Measurements from ENCODE around the gene DNAJC15.
"Not testable (repeated sequence)": the region's sequence is repeated elsewhere in the genome, so short reads cannot be mapped to it uniquely, and the experiment has no call there.

The DNAJC15 gene

DNA sequence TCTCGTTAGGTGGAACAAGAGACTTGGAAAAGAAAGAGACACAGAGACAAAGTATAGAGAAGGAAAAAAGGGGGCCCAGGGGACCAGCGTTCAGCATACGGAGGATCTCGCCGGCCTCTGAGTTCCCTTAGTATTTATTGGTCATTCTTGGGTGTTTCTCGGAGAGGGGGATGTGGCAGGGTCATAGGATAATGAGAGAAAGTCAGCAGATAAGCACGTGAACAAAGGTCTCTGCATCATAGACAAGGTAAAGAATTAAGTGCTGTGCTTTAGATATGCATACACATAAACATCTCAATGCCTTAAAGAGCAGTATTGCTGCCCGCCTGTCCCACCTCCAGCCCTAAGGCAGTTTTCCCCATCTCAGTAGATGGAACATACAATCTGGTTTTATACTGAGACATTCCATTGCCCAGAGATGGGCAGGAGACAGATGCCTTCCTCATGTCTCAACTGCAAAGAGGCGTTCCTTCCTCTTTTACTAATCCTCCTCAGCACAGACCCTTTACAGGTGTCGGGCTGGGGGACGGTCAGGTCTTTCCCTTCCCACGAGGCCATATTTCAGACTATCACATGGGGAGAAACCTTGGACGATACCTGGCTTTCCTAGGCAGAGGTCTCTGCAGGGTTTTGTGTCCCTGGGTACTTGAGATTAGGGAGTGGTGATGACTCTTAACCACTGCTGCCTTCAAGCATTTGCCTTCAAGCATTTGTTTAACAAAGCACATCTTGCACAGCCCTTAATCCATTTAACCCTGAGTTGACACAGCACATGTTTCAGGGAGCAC, 17.4 kb downstream of the DNAJC15 start:
- DNase-seq = not testable (repeated sequence)

DNA sequence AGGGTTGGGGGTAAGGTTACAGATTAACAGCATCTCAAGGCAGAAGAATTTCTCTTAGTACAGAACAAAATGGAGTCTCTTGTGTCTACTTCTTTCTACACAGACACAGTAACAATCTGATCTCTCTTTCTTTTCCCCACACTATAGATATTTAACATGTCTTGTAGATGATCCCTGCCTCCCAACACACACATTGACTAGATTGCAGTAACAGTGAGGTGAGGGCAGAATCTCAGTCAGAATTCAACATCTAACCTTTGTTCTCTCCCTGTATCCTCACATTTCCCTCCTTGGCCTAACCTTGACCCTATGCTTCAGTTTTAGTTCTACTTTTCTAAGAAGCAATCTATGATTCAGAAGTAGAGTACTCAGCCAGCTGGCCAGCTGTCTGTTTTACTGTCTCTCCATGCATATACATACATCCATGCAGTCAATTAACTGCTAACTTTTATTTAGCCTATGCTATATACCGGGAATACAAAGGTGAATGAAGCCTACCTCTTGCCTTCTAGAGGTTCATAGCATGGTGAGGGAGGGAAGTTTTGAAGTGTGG, 18.1 kb downstream of the DNAJC15 start:
- intact Hi-C loops (cut with DNase I) = no loop called here
- no peak for DNase-seq

More for the DNA sequence above, 17.4 kb downstream of the DNAJC15 start:
- intact Hi-C loops (cut with DNase I) = not testable (repeated sequence)

DNA sequence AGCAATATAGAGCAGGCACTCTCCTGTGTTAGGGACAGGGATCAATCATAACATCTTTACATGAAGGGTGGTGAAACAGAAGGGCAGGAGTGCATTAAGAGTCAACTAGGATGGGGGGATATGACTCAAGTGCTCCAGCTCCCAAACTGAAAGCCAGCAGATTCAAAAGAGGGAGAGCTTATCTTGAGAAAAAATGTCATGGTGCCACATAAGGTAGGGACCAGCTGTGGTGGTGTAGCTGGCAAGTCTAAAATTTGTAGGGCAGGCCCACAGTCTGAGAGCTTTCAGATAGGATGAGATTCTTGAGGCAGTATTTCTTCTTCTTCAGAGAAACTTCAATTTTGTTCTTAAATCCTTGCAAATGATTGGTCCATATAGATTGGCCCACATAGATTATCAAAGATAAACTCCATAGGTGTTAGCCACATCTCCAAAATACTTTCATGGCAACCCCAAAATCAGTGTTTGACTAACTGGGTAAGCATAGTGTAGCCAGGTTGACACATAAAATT, 19.1 kb downstream of the DNAJC15 start:
- intact Hi-C loops (cut with DNase I) = no loop called here
- no peak for DNase-seq

DNA sequence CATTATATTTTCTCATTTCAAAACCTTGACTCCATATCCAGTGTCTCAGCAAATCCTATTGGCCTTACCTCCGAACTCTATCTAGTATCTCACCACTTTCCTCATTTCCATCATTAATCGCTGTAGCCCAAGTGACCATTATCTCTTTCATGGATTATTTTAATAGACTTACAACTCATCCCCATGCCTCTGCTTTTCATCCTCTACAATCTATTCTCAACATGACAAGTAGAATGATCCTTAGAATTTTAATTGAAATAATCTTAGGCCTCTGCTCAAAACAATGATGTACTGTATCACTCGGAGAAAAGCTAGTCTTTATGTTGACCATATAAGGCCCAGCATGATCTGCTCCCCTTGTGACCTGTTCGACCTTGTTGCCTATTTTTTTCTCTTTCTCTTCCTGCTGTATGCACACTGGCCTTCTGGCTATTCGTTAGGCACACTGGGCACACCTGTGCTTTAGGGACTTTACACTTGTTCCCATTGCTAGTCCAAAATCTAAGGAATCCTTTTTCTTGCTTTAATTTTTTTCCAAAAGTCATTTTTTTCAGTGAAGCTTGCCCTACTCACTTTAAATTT, 21.4 kb downstream of the DNAJC15 start:
- intact Hi-C loops (cut with DNase I) = no loop called here
- no peak for DNase-seq

DNA sequence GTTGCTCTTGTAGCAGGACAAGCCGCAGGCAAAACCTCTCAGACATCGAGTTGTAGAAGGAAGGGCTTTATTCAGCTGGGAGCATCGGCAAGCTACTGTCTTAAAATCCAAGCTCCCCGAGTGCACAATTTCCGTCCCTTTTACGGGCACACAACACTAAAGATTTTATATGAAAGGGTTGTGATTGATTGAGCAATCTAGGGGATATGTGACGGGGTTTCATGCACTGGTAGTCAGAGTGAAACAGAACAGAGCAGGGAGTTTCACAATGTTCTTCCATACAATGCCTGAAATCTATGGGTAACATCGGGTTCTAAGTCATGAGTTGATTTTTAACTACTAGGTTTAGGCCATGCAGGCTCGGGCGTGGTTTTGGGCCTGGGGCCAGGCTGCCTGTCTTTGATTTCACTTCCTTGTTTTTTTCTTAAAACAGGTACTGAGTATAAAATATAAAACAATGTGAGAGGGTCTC, 22.0 kb downstream of the DNAJC15 start:
- intact Hi-C loops (cut with DNase I) = not testable (repeated sequence)
- DNase-seq = peak in 6 of 42 donors; percentile 20 to 68 (median 34)

DNA sequence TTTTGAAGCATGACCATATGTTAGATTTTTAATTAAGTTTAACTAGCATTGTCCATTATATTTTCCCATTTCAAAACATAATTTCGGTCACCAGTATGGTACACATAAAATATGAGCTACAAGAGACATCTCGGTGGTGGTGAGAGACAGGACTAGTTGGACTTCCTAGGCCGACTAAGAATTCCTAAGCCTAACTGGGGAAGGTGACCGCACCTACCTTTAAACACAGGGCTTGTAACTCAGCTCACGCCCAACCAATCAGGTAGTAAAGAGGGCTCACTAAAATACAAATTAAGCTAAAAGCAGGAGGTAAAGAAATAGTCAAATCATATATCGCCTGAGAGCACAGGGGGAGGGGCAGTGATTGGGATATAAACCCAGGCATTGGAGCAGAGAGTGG, 22.9 kb downstream of the DNAJC15 start:
- no peak for DNase-seq
- intact Hi-C loops (cut with DNase I) = no loop called here

DNA sequence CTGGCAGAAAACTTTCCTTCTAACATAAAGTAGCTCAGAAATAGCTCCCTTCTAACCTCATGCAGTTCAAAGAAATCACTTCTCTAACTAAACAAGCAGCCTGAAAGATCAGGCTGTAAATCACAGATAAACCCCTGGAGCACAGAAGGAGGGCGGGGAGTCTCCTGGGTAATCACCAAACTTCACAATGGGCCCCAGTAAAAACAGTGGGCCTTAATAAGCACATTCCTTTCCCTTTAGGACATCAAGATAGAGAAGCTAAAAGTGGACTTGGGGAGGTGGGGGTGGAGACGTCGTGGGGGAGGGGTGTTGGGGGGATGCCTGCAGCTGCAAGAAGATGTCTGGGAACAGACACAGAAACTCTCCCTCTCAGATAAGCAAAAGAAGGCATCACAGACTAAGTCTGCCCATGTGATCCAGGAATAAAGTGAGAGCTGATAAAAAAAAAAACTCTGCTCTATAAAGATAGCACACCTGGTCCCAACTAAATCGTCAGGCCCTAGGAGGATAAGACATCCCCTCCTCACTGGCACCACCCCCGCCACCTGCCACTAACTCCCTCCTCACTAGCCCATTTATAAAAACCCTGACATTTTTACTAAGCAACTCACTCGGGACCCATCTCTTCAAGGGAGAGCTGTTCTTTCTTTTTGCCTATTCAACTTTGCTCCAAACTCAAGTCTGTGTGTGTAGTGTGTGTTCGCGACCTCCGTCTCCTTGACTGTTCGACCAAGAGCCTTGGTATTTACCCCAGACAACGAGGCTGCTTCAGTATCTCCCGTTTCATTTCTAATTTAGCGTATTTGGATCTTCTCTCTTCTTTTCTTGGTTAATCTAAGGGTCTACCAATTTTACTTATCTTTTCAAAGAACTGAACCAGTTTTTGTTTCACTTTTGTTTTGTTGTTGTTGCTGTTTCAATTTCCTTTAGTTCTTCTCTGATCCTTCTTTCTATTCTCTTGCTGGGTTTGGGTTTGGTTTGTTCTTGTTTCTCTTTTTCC, 31.7 kb downstream of the DNAJC15 start:
- no peak for DNase-seq

DNA sequence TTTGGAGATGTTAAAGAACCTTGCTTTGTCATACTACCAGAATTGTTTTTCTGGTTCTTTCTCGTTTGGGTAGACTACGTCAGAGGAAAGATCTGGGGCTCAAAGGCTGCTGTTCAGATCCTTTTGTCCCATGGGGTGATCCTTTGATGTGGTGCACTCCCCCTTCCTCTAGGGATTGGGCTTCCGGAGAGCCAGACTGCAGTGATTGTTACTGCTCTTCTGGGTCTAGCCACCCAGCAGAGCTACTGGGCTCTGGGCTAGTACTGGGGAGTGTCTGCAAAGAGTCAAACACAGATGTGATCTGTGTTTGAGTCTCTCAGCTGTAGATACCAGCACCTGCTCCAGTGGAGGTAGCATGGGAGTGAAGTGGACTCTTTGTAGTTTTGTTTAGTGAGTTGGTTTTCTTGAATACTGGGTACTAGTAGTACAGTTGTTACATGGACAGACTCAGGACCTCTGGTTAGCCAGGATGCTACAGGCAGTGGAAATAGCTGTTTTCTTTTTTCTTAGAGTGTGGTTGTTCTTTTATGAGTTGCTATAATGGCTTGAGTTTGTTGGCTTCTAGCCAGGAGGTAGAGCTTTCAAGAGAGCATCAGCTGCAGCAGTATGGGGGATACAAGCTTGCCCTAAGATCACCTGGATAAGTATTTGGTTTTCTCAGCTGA, 34.4 kb downstream of the DNAJC15 start:
- DNase-seq = peak in 1 of 42 donors; percentile 17

More for the DNA sequence above, 31.7 kb downstream of the DNAJC15 start:
- intact Hi-C loops (cut with DNase I) = no loop called here

DNA sequence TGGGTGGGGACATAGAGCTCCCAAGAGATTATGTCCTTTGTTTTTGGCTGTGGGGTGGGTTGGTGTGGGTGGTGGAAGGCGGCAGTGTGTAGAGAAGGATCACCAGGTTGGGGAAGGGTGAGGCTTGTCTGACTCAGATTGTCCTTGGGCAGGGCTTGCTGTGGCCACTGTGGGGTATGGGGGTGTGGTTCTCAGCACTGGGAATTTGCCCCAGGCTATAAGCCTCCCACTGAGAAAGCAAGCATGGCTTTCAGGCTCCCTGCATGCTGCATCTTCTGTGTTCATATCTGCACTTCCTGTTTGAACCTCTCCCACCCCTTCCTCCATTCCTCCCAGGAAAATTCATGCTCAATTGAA, 34.9 kb downstream of the DNAJC15 start:
- no peak for DNase-seq
- intact Hi-C loops (cut with DNase I) = no loop called here

More for the DNA sequence above, 34.4 kb downstream of the DNAJC15 start:
- intact Hi-C loops (cut with DNase I) = no loop called here

DNA sequence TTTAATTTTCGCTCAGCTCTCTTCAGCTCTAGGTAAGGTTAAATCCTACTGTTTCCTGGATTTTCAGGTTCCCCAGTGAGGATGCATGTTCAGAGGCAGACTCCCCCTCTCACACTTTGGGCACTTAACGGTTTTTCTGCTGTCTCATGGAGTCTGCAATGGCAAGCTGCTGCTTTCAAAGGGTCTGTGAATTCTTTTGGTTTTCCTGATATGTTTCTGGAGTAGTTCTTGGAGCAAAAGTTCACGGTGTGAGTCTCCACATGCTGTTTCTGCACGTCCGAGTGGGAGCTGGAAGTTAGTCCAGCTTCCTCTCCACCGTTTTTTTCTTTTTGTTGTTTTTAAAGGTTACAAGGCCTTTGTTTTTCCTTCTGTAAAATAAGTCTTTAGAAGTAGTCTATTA, 35.4 kb downstream of the DNAJC15 start:
- no peak for DNase-seq
- intact Hi-C loops (cut with DNase I) = no loop called here

DNA sequence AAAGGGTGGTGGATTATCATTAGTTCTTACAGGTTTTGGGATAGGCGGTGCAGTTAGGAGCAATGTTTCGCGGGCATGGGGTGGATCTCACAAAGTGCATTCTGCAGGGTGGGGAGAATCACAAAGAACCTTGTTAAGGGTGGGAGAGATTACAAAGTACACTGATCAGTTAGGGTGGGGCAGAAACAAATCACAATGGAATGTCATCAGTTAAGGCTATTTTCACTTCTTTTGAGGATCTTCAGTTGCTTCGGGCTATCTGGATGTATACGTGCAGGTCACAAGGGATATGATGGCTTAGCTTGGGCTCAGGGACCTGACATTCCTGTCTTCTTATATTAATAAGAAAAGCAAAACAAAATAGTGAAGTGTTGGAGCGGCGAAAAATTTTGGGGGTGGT, 36.4 kb downstream of the DNAJC15 start:
- DNase-seq; intact Hi-C loops (cut with DNase I): not testable (repeated sequence)

DNA sequence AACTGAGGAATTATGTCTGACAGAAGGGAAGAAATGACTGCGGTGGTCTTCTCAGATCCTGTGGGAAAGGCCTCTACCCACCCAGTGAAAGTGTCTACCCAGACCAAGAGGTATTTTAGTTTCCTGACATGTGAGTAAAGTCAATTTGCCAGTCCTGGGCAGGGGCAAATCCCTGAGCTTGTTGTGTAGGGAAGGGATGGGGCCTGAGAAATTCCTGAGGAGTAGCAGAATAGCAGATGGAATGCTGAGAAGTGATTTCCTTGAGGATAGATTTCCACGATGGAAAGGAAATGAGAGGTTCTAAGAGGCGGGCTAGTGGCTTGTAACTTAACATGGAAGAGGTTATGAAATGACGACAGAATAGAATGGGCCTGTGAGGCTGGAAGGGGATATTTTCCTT, 37.4 kb downstream of the DNAJC15 start:
- DNase-seq; intact Hi-C loops (cut with DNase I): not testable (repeated sequence)

DNA sequence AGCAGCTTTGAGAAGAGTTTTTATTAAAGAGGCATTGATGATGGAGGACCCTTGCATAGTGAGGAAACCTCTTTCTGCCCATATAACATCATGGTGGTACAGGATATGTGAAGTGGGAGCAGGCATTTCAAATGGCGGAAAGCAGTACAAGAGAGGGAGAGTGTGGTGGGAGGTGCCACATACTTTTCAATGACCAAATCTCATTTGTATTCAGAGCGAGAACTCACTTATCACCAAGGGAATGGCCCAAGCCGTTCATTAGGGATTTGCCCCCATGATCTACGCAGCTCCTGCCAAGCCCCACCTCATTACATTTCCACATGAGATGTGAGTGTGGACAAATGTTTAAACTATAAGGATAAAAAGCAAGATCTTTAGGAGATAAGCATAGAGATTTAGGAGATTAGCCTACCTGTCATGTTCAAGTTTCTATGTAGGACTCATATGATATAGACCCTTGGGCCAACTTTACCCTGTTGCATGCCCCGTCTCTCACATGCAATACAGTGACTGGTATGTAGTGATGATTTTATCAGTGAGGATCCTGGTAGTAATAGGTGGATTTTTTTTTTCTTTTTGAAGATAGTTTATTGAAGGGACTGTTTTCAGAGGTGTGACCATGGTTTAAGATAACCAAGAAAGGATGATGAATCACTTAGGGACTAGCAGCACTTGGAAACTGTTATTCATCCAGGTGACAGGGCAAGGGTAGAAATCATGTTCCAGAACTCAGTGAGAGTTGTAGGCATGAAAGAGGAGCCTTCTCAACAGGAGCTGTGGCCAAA, 38.3 kb downstream of the DNAJC15 start:
- intact Hi-C loops (cut with DNase I) = no loop called here
- no peak for DNase-seq

DNA sequence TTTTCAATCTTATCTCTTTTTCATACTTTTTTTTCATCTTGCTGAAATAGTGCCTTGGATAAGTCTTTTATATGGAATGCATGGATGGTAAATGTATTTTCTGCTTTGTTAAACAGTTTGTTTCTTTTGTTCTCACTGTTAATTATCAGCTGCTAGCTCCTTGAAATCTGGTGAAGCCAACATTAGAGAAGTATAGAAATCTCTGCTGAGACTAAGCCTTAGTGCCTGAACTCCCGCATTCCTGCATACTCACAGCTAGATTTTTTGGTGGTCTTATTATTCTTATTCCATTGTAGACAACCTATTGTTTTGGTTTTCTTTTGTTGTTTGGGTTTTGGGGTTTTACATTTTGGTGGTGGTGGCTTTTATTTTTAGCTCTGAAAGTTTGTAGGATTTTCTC, 48.4 kb downstream of the DNAJC15 start:
- intact Hi-C loops (cut with DNase I) = no loop called here
- no peak for DNase-seq

DNA sequence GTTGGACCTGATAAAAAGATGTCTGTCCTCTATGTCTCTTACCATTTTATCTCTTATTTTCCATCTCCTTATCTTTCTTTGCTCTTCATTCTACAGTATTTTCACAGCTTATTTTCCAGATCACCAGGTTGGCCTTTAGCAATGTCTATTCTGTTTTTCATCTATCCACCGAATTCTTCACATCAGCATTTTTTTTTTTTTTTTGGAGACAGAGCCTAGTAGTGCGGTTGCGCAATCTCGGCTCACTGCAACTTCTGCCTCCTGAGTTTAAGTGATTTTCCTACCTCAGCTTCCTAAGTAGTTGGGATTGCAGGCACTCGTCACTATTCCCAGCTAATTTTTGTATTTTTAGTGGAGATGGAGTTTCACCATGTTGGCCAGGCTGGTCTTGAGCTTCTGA, 49.0 kb downstream of the DNAJC15 start:
- intact Hi-C loops (cut with DNase I) = no loop called here
- DNase-seq = peak in 3 of 42 donors; percentile 25 to 40 (median 25)

DNA sequence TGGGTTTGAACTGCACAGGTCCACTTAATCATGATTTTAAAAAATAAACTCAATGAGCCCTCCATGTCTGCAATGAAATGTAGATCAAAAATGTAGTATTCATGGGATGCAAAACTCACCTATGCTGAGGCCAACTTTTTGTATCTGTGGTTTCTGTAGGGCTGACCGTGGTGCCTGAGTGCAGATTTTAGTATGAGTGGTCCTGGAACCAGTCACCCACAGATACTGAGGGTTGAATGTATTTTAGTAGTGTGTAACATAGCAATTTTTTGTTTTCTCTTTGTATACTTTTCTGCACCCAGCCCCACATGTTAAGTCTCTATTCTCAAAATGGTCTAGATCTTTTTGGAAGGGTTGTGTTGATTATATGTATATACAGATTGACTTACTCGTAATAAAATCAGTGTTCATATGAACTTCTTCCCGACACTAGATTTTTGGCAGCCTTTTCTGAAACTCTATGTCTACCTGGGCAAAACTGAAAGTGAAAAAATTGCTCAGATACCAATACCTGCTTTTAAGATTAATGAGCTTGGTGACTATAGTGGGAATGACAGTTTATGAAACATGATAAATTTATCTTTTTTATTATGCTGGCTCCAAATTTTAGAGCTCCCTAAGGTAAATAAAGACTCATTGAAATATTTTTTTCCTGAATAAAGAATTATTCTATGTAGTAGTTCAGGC, 51.6 kb downstream of the DNAJC15 start:
- DNase-seq = no peak
- intact Hi-C loops (cut with DNase I) = no loop called here

DNA sequence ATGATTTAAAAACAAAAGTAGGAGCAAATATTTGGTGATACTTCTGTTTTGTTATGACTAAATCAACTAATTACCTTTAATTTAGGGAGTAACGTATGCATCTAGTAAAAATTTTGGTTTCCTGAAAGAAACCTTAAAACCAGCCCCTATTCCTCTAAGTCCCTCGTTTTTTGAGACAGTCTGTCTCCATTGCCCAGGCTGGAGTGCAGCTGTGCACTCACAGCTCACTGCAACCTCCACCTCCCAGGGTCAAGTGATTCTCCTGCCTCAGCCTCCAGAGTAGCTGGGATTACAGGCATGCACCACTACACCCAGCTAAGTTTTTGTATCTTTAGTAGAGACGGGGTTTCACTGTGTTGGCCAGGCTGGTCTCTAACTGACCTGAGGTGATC, 52.1 kb downstream of the DNAJC15 start:
- DNase-seq; intact Hi-C loops (cut with DNase I): not testable (repeated sequence)

Measured in head of caudate nucleus (tissue), 42 donors.